H9 (cell line): ENCODE results near the gene LCE1E. TPM values are rescaled to one million over a fixed set of nuclear protein-coding genes. Genes with fewer than 3 reads are reported as not detected.

ENCODE experiments used
- DNase-seq: peaks from one replicate; pipeline ENCODE4 v3.0.0-alpha.2; 2017
- H2AFZ ChIP-seq: one replicate; pipeline ENCODE4 v1.6.1; 2013; ENCODE audit warnings: mild to moderate bottlenecking, low read length, control low read depth, moderate library complexity
- H2AK5ac ChIP-seq: 2 replicates; pipeline ENCODE4 v1.6.1; 2013; ENCODE audit warnings: low read length, control low read depth, mixed read lengths; ENCODE audit not compliant: insufficient read length
- H2BK120ac ChIP-seq: one replicate; pipeline ENCODE4 v1.6.1; 2013; ENCODE audit warnings: low read depth, mild to moderate bottlenecking, low read length, control low read depth, inconsistent platforms; ENCODE audit not compliant: poor library complexity, severe bottlenecking
- H2BK12ac ChIP-seq: 2 replicates; pipeline ENCODE4 v1.6.1; 2013; ENCODE audit warnings: low read length, control low read depth, mixed read lengths, low read depth; ENCODE audit not compliant: insufficient read length
- H2BK15ac ChIP-seq: 2 replicates; pipeline ENCODE4 v1.6.1; 2013; ENCODE audit warnings: low read depth, low read length, control low read depth
- H2BK20ac ChIP-seq: one replicate; pipeline ENCODE4 v1.6.1; 2013; ENCODE audit warnings: low read depth, mild to moderate bottlenecking, low read length, control low read depth, inconsistent platforms; ENCODE audit not compliant: poor library complexity, severe bottlenecking
- H2BK5ac ChIP-seq: 2 replicates; pipeline ENCODE4 v1.6.1; 2013; ENCODE audit warnings: low read length, control low read depth, mixed read lengths; ENCODE audit not compliant: insufficient read length
- H3K14ac ChIP-seq: 2 replicates; pipeline ENCODE4 v1.6.1; 2013; ENCODE audit warnings: low read length, control low read depth; ENCODE audit not compliant: insufficient read depth
- H3K18ac ChIP-seq: 2 replicates; pipeline ENCODE4 v1.6.1; 2013; ENCODE audit warnings: low read depth, mild to moderate bottlenecking, mixed read lengths, low read length, control low read depth; ENCODE audit not compliant: insufficient read length
- H3K23ac ChIP-seq: 2 replicates; pipeline ENCODE4 v1.6.1; 2013; ENCODE audit warnings: low read length, control low read depth, mixed read lengths, low read depth; ENCODE audit not compliant: insufficient read length
- H3K23me2 ChIP-seq: 2 replicates; pipeline ENCODE4 v1.6.1; 2013; ENCODE audit warnings: low read depth, mild to moderate bottlenecking, mixed read lengths, low read length, control low read depth; ENCODE audit not compliant: insufficient read length, poor library complexity, severe bottlenecking
- H3K27ac ChIP-seq: 2 replicates; pipeline ENCODE4 v1.5.1; 2013; ENCODE audit warnings: low read length, control low read depth, mixed read lengths, low read depth; ENCODE audit not compliant: insufficient read length
- H3K27me3 ChIP-seq: 2 replicates; pipeline ENCODE4 v1.6.1; 2013; ENCODE audit warnings: low read length, control low read depth, inconsistent platforms; ENCODE audit not compliant: insufficient read depth
- H3K4ac ChIP-seq: 2 replicates; pipeline ENCODE4 v1.6.1; 2013; ENCODE audit warnings: low read depth, mild to moderate bottlenecking, control low read depth, inconsistent platforms, low read length, moderate library complexity
- H3K4me1 ChIP-seq: 2 replicates; pipeline ENCODE4 v1.6.1; 2013; ENCODE audit warnings: low read length, control low read depth, inconsistent platforms; ENCODE audit not compliant: insufficient read depth
- H3K4me2 ChIP-seq: 2 replicates; pipeline ENCODE4 v1.6.1; 2013; ENCODE audit warnings: low read length, control low read depth, mixed read lengths; ENCODE audit not compliant: insufficient read length, insufficient read depth
- H3K56ac ChIP-seq: 2 replicates; pipeline ENCODE4 v1.6.1; 2013; ENCODE audit warnings: low read depth, mild to moderate bottlenecking, mixed read lengths, low read length, control low read depth; ENCODE audit not compliant: insufficient read length
- H3K79me1 ChIP-seq: 2 replicates; pipeline ENCODE4 v1.6.1; 2013; ENCODE audit warnings: low read depth, mild to moderate bottlenecking, moderate library complexity, low read length, control low read depth, inconsistent platforms; ENCODE audit not compliant: insufficient read depth, poor library complexity, severe bottlenecking
- H3K79me2 ChIP-seq: 2 replicates; pipeline ENCODE4 v1.6.1; 2013; ENCODE audit warnings: low read length, control low read depth, inconsistent platforms; ENCODE audit not compliant: insufficient read depth
- H3K9ac ChIP-seq: 2 replicates; pipeline ENCODE4 v1.6.1; 2013; ENCODE audit warnings: low read length, control low read depth, mixed read lengths; ENCODE audit not compliant: insufficient read length; ENCODE audit errors: extremely low read depth
- H3K9me3 ChIP-seq: one replicate; pipeline ENCODE4 v1.6.1; 2013; ENCODE audit warnings: low read depth, low read length, inconsistent platforms; ENCODE audit not compliant: control insufficient read depth
- H3T11ph ChIP-seq: one replicate; pipeline ENCODE4 v1.6.1; 2013; ENCODE audit warnings: mild to moderate bottlenecking, low read length, control low read depth, inconsistent platforms
- H4K20me1 ChIP-seq: one replicate; pipeline ENCODE4 v1.6.1; 2013; ENCODE audit not compliant: control insufficient read depth, insufficient read length, insufficient read depth
- H4K5ac ChIP-seq: 2 replicates; pipeline ENCODE4 v1.6.1; 2013; ENCODE audit warnings: low read depth, mild to moderate bottlenecking, mixed read lengths, low read length, control low read depth; ENCODE audit not compliant: insufficient read length
- H4K8ac ChIP-seq: replicated peaks from 2 replicates; pipeline ENCODE4 v1.6.1; 2013; ENCODE audit warnings: low read length, control low read depth, mixed read lengths, low read depth; ENCODE audit not compliant: insufficient read length
- H4K91ac ChIP-seq: 2 replicates; pipeline ENCODE4 v1.6.1; 2013; ENCODE audit warnings: low read depth, mild to moderate bottlenecking, moderate library complexity, mixed read lengths, low read length, control low read depth; ENCODE audit not compliant: insufficient read length
- H3K27ac Mint-ChIP-seq, 3 experiments: 2 replicates in 2 of 3; 3 replicates in 1 of 3; pipeline ENCODE4 v1.8.0; 2020 to 2021; ENCODE audit warnings: mixed read lengths in 3 of 3, mild to moderate bottlenecking in 1 of 3, moderate library complexity in 1 of 3
- H3K27me3 Mint-ChIP-seq: 2 replicates; pipeline ENCODE4 v1.8.0; 2021; ENCODE audit warnings: low read depth, mild to moderate bottlenecking, moderate library complexity, mixed read lengths
- H3K36me3 Mint-ChIP-seq, 3 experiments: 2 replicates in 2 of 3; 3 replicates in 1 of 3; pipeline ENCODE4 v1.8.0; 2020 to 2021; ENCODE audit warnings: low read depth in 3 of 3, mixed read lengths in 3 of 3; ENCODE audit not compliant: insufficient read depth in 1 of 3
- H3K4me1 Mint-ChIP-seq, 2 experiments: 2 replicates each; pipeline ENCODE4 v1.8.0; 2020; ENCODE audit warnings: mixed read lengths in 2 of 2
- H3K4me3 Mint-ChIP-seq, 2 experiments: 2 replicates in 1 of 2; 3 replicates in 1 of 2; pipeline ENCODE4 v1.8.0; 2020 to 2021; ENCODE audit warnings: mild to moderate bottlenecking in 2 of 2, mixed read lengths in 2 of 2, moderate library complexity in 1 of 2
- H3K9me3 Mint-ChIP-seq, 2 experiments: 2 replicates in 1 of 2; 3 replicates in 1 of 2; pipeline ENCODE4 v1.8.0; 2020; ENCODE audit warnings: mild to moderate bottlenecking in 2 of 2, mixed read lengths in 2 of 2, moderate library complexity in 1 of 2
- CTCF ChIP-seq: fragments of 200-600 bp; sonication (generic); conservative IDR thresholded peaks from 3 replicates; pipeline ENCODE4 v1.8.0; 2021; ENCODE audit warnings: antibody characterized with exemption, mild to moderate bottlenecking
- total RNA-seq: library from RNA; stranded (reverse); gene quantifications from 2 replicates; pipeline ENCODE4 v1.2.1, GENCODE V29; 2021

The LCE1E gene
- total RNA-seq, 1 experiment from 2014 or later = not detected

GRCh38 chr1:152824964-152825363 is 38.9 kb downstream of the LCE1E start:
- H3K27me3 Mint-ChIP-seq = peaks cover 3% of the 10 kb centered on the region
- H3K9me3 Mint-ChIP-seq = peaks cover 72 to 78% of the 10 kb centered on the region in 2 experiments

More at GRCh38 chr1:152824964-152825363, 38.9 kb downstream of the LCE1E start:
- Histone ChIP-seq H3K23ac (no peak overlapping the region), H3K27me3 (no peaks in the 10 kb centered on the region), H2BK12ac (no peak overlapping the region), H3K4me2 (no peak overlapping the region), H4K20me1 (no peaks in the 10 kb centered on the region), H2BK15ac (no peak overlapping the region), H3K79me1 (no peaks in the 10 kb centered on the region), H2AFZ (no peak overlapping the region), H4K5ac (no peak overlapping the region), H2BK120ac (no peak overlapping the region), H4K91ac (no peak overlapping the region), H3K4ac (no peak overlapping the region), H3K23me2 (no peaks in the 10 kb centered on the region), H3K56ac (no peak overlapping the region), H3K9ac (no peak overlapping the region), H3K4me1 (no peaks in the 10 kb centered on the region), H4K8ac (no peak overlapping the region), H2BK5ac (no peak overlapping the region), H3K27ac (no peak overlapping the region), H3K9me3 (peaks cover 53% of the 10 kb centered on the region), H2AK5ac (no peak overlapping the region), H3K79me2 (no peaks in the 10 kb centered on the region), H3T11ph (no peak overlapping the region), H2BK20ac (no peak overlapping the region), H3K14ac (no peak overlapping the region), H3K18ac (no peak overlapping the region)
- H3K4me1 Mint-ChIP-seq = no peaks in the 10 kb centered on the region
- no peak overlapping the region for H3K4me3 Mint-ChIP-seq
- DNase-seq = no peak
- TF ChIP-seq CTCF = no peak
- peaks cover 3 to 21% (median 4%) of the 10 kb centered on the region in 3 experiments; a peak in 5 of 7 replicates for H3K36me3 Mint-ChIP-seq
- H3K27ac Mint-ChIP-seq = no peak overlapping the region
